Mesothelial cell of epicardium (in vitro differentiated cells): ENCODE data around the gene APEH. TPM values are rescaled to one million over a fixed set of nuclear protein-coding genes. Genes with fewer than 3 reads are reported as not detected.
A peak's percentile ranks its signal among the peaks of the same experiment; 100 is the strongest.

Source experiments
- DNase-seq, 2 experiments: peaks; one replicate each; pipeline ENCODE4 v3.0.0; 2021; ENCODE audit warnings: low spot score in 2 of 2; ENCODE audit not compliant: unreplicated experiment in 2 of 2
- H3K27ac Mint-ChIP-seq: 2 replicates; pipeline ENCODE4 v1.8.0; 2021; ENCODE audit warnings: mixed read lengths
- H3K27me3 Mint-ChIP-seq: 2 replicates; pipeline ENCODE4 v1.8.0; 2021; ENCODE audit warnings: low read depth, mixed read lengths
- H3K36me3 Mint-ChIP-seq: 2 replicates; pipeline ENCODE4 v1.8.0; 2021; ENCODE audit warnings: mixed read lengths
- H3K4me1 Mint-ChIP-seq: 2 replicates; pipeline ENCODE4 v1.8.0; 2021; ENCODE audit warnings: mixed read lengths
- H3K4me3 Mint-ChIP-seq: 2 replicates; pipeline ENCODE4 v1.8.0; 2021; ENCODE audit warnings: mild to moderate bottlenecking, moderate library complexity, mixed read lengths
- H3K9me3 Mint-ChIP-seq: 2 replicates; pipeline ENCODE4 v1.8.0; 2021; ENCODE audit warnings: mixed read lengths
- CTCF ChIP-seq: fragments of 200-600 bp; sonication (generic); IDR thresholded peaks from one replicate; pipeline ENCODE4 v1.5.0; 2021; ENCODE audit warnings: antibody characterized with exemption; ENCODE audit not compliant: unreplicated experiment
- total RNA-seq: library from RNA; stranded (reverse); gene quantifications from 3 replicates; pipeline ENCODE4 v1.2.1, GENCODE V29; 2021

Gene APEH
- total RNA-seq, 1 donor from 2014 or later, result 111 TPM

- H3K4me1 Mint-ChIP-seq, result peaks cover 13% of the 10 kb centered on the region
- no peak overlapping the region for H3K4me3 Mint-ChIP-seq
- H3K27ac Mint-ChIP-seq, result no peak overlapping the region
- no peaks in the 10 kb centered on the region for H3K9me3 Mint-ChIP-seq
- no peaks in the 10 kb centered on the region for H3K36me3 Mint-ChIP-seq
- TF ChIP-seq CTCF, result no peak
- peaks cover 2% of the 10 kb centered on the region for H3K27me3 Mint-ChIP-seq
- DNase-seq, result no peak
These were observed 42.0 kb downstream of the APEH start for GRCh38 chr3:49716169-49716568.

- TF ChIP-seq CTCF, result no peak
- no peaks in the 10 kb centered on the region for H3K36me3 Mint-ChIP-seq
These were observed 42.6 kb downstream of the APEH start for GRCh38 chr3:49716691-49717210.

GRCh38 chr3:49717211-49717958 lies 43.2 kb downstream of the APEH start:
- no peak for DNase-seq
- Mint-ChIP-seq H3K27ac (no peak overlapping the region), H3K27me3 (peaks cover 2% of the 10 kb centered on the region), H3K4me3 (peak overlapping the region; percentile 17), H3K36me3 (no peaks in the 10 kb centered on the region), H3K4me1 (peaks cover 14% of the 10 kb centered on the region), H3K9me3 (no peaks in the 10 kb centered on the region)
- no peak for TF ChIP-seq CTCF

More at GRCh38 chr3:49716691-49717210, 42.6 kb downstream of the APEH start:
- DNase-seq, result no peak
- no peak overlapping the region for H3K27ac Mint-ChIP-seq
- peaks cover 13% of the 10 kb centered on the region for H3K4me1 Mint-ChIP-seq
- peaks cover 2% of the 10 kb centered on the region for H3K27me3 Mint-ChIP-seq
- no peaks in the 10 kb centered on the region for H3K9me3 Mint-ChIP-seq
- H3K4me3 Mint-ChIP-seq, result no peak overlapping the region

- Mint-ChIP-seq H3K9me3 (no peaks in the 10 kb centered on the region), H3K27me3 (peaks cover 2% of the 10 kb centered on the region), H3K4me3 (peak overlapping the region; percentile 80), H3K4me1 (peaks cover 20% of the 10 kb centered on the region), H3K27ac (peak overlapping the region; percentile 44), H3K36me3 (no peaks in the 10 kb centered on the region)
- TF ChIP-seq CTCF, result no peak
- DNase-seq, result peak in 1 of 2 experiments; percentile 36
These were observed 44.1 kb downstream of the APEH start for GRCh38 chr3:49717959-49718857.

- H3K4me3 Mint-ChIP-seq, result peak overlapping the region; percentile 80
These were observed 44.7 kb downstream of the APEH start for GRCh38 chr3:49718858-49719213.

More at GRCh38 chr3:49718858-49719213, 44.7 kb downstream of the APEH start:
- Mint-ChIP-seq H3K4me1 (peaks cover 22% of the 10 kb centered on the region), H3K27me3 (peaks cover 2% of the 10 kb centered on the region), H3K36me3 (no peaks in the 10 kb centered on the region), H3K27ac (peak overlapping the region; percentile 44), H3K9me3 (no peaks in the 10 kb centered on the region)
- DNase-seq, result peak in 1 of 2 experiments; percentile 55
- no peak for TF ChIP-seq CTCF
